ENCODE results near the gene MTIF3.

DNA sequence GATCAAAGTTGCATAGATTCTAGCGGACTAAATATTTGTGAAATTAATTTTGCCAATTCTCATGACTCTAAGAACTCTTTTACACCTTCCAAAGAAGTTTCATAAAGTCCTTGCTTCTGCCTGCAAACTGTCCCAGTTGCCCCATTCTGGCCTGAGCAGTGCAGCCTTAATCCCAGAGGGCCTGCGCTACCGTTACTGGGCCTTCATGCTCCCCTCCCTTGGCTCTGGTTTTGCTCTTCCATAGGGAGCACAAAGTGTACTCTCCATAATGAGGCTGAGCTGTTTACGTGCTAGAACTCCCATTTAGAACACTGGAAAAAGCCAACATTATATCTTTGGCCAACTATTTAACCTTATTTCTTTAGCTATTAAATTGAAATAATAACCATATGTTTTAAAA is 2.1 kb downstream of the MTIF3 start:
- TF ChIP-seq EZH2 (IDR thresholded peaks at IDR 0.05; ENCODE audit: insufficient read depth, poor library complexity, severe bottlenecking) (no peak), EZH2phosphoT487 (IDR thresholded peaks at IDR 0.05; ENCODE audit: insufficient read depth, low read depth) (no peak)
